ENCODE results near the gene AGXT2.

DNA sequence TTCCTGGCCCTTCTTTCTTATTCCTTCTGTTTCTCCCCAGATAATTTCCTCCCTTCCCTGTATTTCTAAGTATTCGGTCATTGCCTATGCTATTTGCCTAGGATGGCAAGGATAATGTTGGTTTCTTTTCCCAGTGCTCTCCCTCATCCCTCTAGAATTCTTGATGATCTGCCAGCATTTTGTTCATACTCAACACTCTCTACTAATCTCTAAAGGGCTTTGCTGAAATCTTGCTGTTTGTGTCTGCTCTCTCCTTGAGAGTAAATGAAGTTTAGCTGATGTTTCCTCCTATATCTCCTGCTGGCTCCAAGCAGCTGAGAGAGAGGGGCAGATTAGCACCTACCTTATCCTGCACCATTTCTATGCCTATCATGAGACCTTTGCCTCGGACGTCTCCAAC lies 38.1 kb downstream of the AGXT2 start:
- TF ChIP-seq FOSL1 (CRISPR knock-in tag; IDR thresholded peaks at IDR 0.05; ENCODE audit: borderline replicate concordance) = no peak
- TF ChIP-seq NCOA2 (CRISPR knock-in tag; IDR thresholded peaks at IDR 0.05) = no peak
- no peak for TF ChIP-seq SNAI1 (CRISPR knock-in tag; IDR thresholded peaks at IDR 0.05; ENCODE audit: borderline replicate concordance)
- TF ChIP-seq, protein P1, sequence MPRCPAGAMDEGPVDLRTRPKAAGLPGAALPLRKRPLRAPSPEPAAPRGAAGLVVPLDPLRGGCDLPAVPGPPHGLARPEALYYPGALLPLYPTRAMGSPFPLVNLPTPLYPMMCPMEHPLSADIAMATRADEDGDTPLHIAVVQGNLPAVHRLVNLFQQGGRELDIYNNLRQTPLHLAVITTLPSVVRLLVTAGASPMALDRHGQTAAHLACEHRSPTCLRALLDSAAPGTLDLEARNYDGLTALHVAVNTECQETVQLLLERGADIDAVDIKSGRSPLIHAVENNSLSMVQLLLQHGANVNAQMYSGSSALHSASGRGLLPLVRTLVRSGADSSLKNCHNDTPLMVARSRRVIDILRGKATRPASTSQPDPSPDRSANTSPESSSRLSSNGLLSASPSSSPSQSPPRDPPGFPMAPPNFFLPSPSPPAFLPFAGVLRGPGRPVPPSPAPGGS (CRISPR knock-in tag; IDR thresholded peaks at IDR 0.05) = no peak
